B cell (primary cell): ENCODE measurements around the gene S100A3.

Experiments
- EZH2 ChIP-seq: IDR thresholded peaks from 2 replicates; pipeline ENCODE4 v1.6.1; 2012; ENCODE audit warnings: borderline replicate concordance, low read depth, mild to moderate bottlenecking, moderate library complexity, low read length; ENCODE audit not compliant: insufficient read depth, poor library complexity, severe bottlenecking
- TF ChIP-seq, protein P1 (sequence below): fragments of 200-600 bp; IDR thresholded peaks from one replicate; pipeline ENCODE4 v1.8.0; 2022; ENCODE audit warnings: antibody characterized with exemption, mild to moderate bottlenecking

DNA sequence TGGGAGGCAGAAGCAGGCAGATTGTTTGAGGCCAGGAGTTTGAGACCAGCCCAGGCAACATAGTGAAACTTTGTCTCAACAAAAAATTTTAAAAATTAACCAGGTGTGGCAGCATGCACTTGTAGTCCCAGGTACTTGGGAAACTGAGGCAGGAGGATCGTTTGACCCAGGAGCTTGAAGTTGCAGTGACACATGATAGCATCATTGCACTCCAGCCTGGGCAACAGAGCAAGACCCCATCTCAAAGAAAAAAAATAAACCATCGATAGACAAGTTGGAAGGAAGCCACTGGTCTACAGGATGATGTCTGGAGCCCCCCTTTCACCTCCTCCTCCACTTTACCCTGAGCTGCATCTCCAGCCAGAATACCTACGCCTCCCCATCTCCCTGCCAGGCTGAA is 29.8 kb downstream of the S100A3 start:
- TF ChIP-seq, protein P1, sequence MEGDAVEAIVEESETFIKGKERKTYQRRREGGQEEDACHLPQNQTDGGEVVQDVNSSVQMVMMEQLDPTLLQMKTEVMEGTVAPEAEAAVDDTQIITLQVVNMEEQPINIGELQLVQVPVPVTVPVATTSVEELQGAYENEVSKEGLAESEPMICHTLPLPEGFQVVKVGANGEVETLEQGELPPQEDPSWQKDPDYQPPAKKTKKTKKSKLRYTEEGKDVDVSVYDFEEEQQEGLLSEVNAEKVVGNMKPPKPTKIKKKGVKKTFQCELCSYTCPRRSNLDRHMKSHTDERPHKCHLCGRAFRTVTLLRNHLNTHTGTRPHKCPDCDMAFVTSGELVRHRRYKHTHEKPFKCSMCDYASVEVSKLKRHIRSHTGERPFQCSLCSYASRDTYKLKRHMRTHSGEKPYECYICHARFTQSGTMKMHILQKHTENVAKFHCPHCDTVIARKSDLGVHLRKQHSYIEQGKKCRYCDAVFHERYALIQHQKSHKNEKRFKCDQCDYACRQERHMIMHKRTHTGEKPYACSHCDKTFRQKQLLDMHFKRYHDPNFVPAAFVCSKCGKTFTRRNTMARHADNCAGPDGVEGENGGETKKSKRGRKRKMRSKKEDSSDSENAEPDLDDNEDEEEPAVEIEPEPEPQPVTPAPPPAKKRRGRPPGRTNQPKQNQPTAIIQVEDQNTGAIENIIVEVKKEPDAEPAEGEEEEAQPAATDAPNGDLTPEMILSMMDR, result no peak
- no peak for TF ChIP-seq EZH2
